Calu3 (cell line): ENCODE data around the gene PRKN. TPM values are rescaled to one million over a fixed set of nuclear protein-coding genes. Genes with fewer than 3 reads are reported as not detected.
A peak's percentile ranks its signal among the peaks of the same experiment; 100 is the strongest.

Source experiments
- BruUV-seq: library from RNA; stranded (reverse); fragments of 400-500 nt; replicated peaks from 2 replicates; lab custom pipeline; 2021; lab: Mats Ljungman, UMichigan
- CTCF ChIA-PET: fragments of 300-600 bp; sonication (Branson Sonifier 250); formaldehyde crosslinking; loops from one replicate; lab custom pipeline; 2022; ENCODE audit warnings: antibody characterized with exemption; lab: Charles Lee
- DNase-seq: peaks from one replicate; pipeline ENCODE4 v3.0.0; 2022
- H3K27ac Mint-ChIP-seq: one replicate; pipeline ENCODE4 v1.8.0; 2022; ENCODE audit warnings: mixed read lengths; ENCODE audit not compliant: unreplicated experiment
- H3K27me3 Mint-ChIP-seq: one replicate; pipeline ENCODE4 v1.8.0; 2022; ENCODE audit warnings: mixed read lengths; ENCODE audit not compliant: unreplicated experiment
- H3K36me3 Mint-ChIP-seq: one replicate; pipeline ENCODE4 v1.8.0; 2022; ENCODE audit warnings: mild to moderate bottlenecking, moderate library complexity, mixed read lengths; ENCODE audit not compliant: insufficient read depth, unreplicated experiment
- H3K4me1 Mint-ChIP-seq: one replicate; pipeline ENCODE4 v1.8.0; 2022; ENCODE audit warnings: mild to moderate bottlenecking, low read depth, mixed read lengths; ENCODE audit not compliant: unreplicated experiment
- H3K4me3 Mint-ChIP-seq: one replicate; pipeline ENCODE4 v1.8.0; 2022; ENCODE audit warnings: mild to moderate bottlenecking, low read depth, moderate library complexity, mixed read lengths; ENCODE audit not compliant: unreplicated experiment
- H3K9me3 Mint-ChIP-seq: one replicate; pipeline ENCODE4 v1.8.0; 2022; ENCODE audit warnings: low read depth, mixed read lengths; ENCODE audit not compliant: unreplicated experiment
- intact Hi-C: fragments of 100-400 bp; cut with micrococcal nuclease; formaldehyde crosslinking; loops from one replicate; pipeline ENCODE4 v1.10.0; 2022; ENCODE audit not compliant: unreplicated experiment
- total RNA-seq: library from RNA; stranded (reverse); gene quantifications from 2 replicates; pipeline ENCODE4 v1.2.3, GENCODE V29; 2022
- TF ChIP-seq, protein P1 (sequence below): fragments of 200-600 bp; IDR thresholded peaks from one replicate; pipeline ENCODE4 v1.8.0; 2022; ENCODE audit warnings: antibody characterized with exemption; ENCODE audit not compliant: unreplicated experiment

Gene PRKN
- total RNA-seq, 1 experiment from 2014 or later, result 3.8 TPM

DNA sequence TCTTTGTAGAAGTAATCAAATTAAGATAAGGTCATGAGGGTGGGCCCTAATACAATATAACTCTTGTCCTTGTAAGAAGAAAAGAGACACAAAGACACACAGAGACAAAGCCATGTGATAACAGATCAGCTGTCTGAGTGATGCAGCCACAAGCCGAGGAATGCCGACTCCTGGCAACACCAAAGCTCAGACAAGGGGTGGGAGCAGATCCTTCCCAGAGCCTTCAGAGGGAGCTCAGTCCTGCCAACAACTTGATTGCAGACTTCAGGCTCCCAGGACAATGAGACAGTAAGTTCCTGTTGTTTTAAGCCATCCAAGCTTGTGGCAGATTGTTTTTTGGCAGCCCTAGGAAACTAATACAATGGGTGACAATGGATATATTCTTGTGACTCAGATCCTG, 1128.7 kb downstream of the PRKN start:
- TF ChIP-seq, protein P1, sequence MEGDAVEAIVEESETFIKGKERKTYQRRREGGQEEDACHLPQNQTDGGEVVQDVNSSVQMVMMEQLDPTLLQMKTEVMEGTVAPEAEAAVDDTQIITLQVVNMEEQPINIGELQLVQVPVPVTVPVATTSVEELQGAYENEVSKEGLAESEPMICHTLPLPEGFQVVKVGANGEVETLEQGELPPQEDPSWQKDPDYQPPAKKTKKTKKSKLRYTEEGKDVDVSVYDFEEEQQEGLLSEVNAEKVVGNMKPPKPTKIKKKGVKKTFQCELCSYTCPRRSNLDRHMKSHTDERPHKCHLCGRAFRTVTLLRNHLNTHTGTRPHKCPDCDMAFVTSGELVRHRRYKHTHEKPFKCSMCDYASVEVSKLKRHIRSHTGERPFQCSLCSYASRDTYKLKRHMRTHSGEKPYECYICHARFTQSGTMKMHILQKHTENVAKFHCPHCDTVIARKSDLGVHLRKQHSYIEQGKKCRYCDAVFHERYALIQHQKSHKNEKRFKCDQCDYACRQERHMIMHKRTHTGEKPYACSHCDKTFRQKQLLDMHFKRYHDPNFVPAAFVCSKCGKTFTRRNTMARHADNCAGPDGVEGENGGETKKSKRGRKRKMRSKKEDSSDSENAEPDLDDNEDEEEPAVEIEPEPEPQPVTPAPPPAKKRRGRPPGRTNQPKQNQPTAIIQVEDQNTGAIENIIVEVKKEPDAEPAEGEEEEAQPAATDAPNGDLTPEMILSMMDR, result no peak
- Mint-ChIP-seq H3K4me1 (peaks cover 7% of the 10 kb centered on the region), H3K27ac (no peak overlapping the region), H3K4me3 (no peak overlapping the region), H3K9me3 (no peaks in the 10 kb centered on the region), H3K36me3 (no peaks in the 10 kb centered on the region), H3K27me3 (no peaks in the 10 kb centered on the region)
- DNase-seq, result no peak
- BruUV-seq, result no TSS peak
- intact Hi-C loops, result no loop called here
- CTCF ChIA-PET, result interaction anchor here (0.5 kb wide), 1 partner anchor 39 kb away, joined by 5 read pairs; no protein-coding TSS in a partner anchor

DNA sequence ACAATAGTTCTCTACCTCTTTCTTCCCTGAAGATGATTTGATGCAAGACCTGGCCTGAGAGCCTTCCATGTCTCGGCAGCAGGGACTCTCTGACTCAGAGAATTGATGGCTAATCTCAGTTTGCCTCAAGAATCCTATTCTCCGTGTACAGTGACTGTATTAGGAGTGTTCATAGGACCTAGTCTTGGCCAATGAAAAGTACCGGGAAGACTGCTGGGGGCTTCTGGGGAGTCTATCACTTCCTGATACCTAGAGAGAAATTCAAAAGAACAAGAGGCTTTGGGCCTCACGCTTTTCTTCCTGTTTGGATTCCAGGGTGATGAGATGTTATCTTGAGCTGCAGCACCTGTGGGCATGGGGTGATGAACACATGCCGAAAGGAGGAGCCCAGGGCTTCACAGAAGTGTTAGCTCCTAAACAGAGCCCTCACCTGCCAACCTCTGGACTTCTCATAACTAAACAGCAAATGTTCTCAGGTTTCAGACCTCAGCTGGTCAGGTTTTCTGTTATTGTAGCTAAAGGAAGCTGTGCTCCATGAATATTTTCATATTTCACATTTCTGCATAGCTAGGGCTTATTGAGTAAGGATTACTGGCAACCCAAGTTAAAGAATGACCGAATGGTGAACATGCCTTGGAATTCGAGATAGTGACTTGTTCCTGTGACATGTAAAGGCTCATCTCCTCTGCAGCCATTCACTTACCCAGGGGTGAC, 1130.6 kb downstream of the PRKN start:
- Mint-ChIP-seq H3K4me1 (peaks cover 7% of the 10 kb centered on the region), H3K4me3 (no peak overlapping the region), H3K36me3 (no peaks in the 10 kb centered on the region), H3K9me3 (no peaks in the 10 kb centered on the region), H3K27me3 (no peaks in the 10 kb centered on the region), H3K27ac (no peak overlapping the region)
- intact Hi-C loops, result no loop called here
- peak; percentile 12 for DNase-seq
- CTCF ChIA-PET, result interaction anchor here (0.7 kb wide), 1 partner anchor 616 kb away, joined by 3 read pairs; no protein-coding TSS in a partner anchor
- BruUV-seq, result no TSS peak
- TF ChIP-seq, protein P1, result no peak

DNA sequence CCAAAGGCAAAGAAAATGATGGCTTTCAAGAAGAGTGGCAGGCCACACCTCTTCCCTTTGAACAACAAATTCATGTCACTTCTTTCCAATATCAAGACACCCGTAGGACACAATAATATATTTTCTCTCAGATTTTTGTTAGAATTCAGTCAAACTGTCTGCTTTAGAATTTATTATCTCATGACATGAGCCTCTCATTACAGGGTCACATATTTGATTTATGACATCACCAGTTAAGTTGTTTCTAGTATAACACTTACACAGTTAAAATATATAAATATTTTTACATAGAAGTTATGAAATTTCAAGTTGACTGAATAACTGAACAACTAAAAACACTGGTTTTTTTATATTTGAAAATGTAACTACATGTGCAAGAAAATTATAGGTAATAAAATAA, 1133.2 kb downstream of the PRKN start:
- Mint-ChIP-seq H3K4me1 (peaks cover 7% of the 10 kb centered on the region), H3K4me3 (no peak overlapping the region), H3K36me3 (no peaks in the 10 kb centered on the region), H3K27ac (no peak overlapping the region), H3K9me3 (no peaks in the 10 kb centered on the region), H3K27me3 (no peaks in the 10 kb centered on the region)
- no TSS peak for BruUV-seq
- DNase-seq, result no peak
- intact Hi-C loops, result no loop called here
- CTCF ChIA-PET, result no interaction called here
- TF ChIP-seq, protein P1, result no peak

DNA sequence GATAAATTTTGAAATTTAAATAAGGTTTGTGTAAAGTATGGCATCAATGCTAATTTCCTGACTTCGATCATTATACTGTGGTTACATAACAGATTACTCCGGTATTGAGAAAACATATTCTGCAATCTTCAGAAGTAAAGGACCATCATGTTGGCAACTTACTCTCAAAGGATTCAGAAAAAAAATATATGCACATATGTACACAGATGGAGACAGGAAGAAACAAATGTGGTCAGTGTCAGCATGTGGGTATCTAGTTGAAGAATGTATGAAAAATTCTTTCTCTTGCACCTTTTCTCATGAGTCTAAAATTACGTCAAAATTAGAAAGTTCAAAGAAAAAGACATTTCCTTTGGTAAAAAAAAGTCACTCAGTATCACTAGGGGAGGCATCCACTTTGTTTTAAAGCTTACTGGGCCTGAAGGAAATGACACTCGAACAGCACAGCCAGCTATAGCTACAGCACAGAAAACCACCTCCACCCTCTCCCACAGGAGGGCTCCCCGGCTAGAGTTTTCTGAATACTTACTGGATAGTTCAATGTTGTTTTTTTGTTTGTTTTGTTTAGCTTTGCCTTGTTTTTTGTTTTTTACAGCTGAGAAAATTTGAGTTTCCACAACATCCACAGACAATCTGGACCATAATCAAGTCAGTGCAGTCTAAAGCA, 1136.5 kb downstream of the PRKN start:
- Mint-ChIP-seq H3K4me1 (no peaks in the 10 kb centered on the region), H3K27me3 (no peaks in the 10 kb centered on the region), H3K27ac (no peak overlapping the region), H3K9me3 (no peaks in the 10 kb centered on the region), H3K36me3 (no peaks in the 10 kb centered on the region), H3K4me3 (no peak overlapping the region)
- BruUV-seq, result no TSS peak
- DNase-seq, result no peak
- intact Hi-C loops, result no loop called here
- TF ChIP-seq, protein P1, result no peak
- CTCF ChIA-PET, result no interaction called here
